HG02798 (cell line): Measurements from ENCODE around the gene GSE1.

ENCODE experiments used
- ATAC-seq: cut with Tn5 transposase; IDR thresholded peaks from one replicate; pipeline ENCODE4 v1.9.1; 2021; ENCODE audit warnings: mild to moderate bottlenecking; ENCODE audit not compliant: unreplicated experiment, poor library complexity

Gene GSE1

GRCh38 chr16:85655216-85656129 is 42.4 kb downstream of the GSE1 start:
- no peak for ATAC-seq

- no peak for ATAC-seq
These were observed 43.5 kb downstream of the GSE1 start for GRCh38 chr16:85656351-85657266.

- no peak for ATAC-seq
These were observed 44.1 kb downstream of the GSE1 start for GRCh38 chr16:85657267-85657650.

GRCh38 chr16:85657996-85658395 is 44.9 kb downstream of the GSE1 start:
- ATAC-seq = no peak

GRCh38 chr16:85658504-85659326 is 45.6 kb downstream of the GSE1 start:
- ATAC-seq = no peak

- no peak for ATAC-seq
These were observed 46.2 kb downstream of the GSE1 start for GRCh38 chr16:85659336-85659735.

- ATAC-seq = no peak
These were observed 46.8 kb downstream of the GSE1 start for GRCh38 chr16:85659805-85660511.

GRCh38 chr16:85660843-85661739 is 48.0 kb downstream of the GSE1 start:
- no peak for ATAC-seq

- no peak for ATAC-seq
These were observed 48.8 kb downstream of the GSE1 start for GRCh38 chr16:85661740-85662481.

GRCh38 chr16:85662482-85662812 is 49.3 kb downstream of the GSE1 start:
- no peak for ATAC-seq

- no peak for ATAC-seq
These were observed 50.1 kb downstream of the GSE1 start for GRCh38 chr16:85662976-85663830.

- no peak for ATAC-seq
These were observed 50.8 kb downstream of the GSE1 start for GRCh38 chr16:85663891-85664321.

GRCh38 chr16:85664580-85665372 is 51.7 kb downstream of the GSE1 start:
- no peak for ATAC-seq

GRCh38 chr16:85665373-85665740 is 52.2 kb downstream of the GSE1 start:
- no peak for ATAC-seq

GRCh38 chr16:85665929-85666328 is 52.8 kb downstream of the GSE1 start:
- no peak for ATAC-seq

- no peak for ATAC-seq
These were observed 54.1 kb downstream of the GSE1 start for GRCh38 chr16:85667261-85667660.
